GM18873 (cell line): Measurements from ENCODE around the gene VOPP1.

Source experiments
- ATAC-seq: cut with Tn5 transposase; IDR thresholded peaks from one replicate; pipeline ENCODE4 v1.9.1; 2021; ENCODE audit warnings: mild to moderate bottlenecking, moderate library complexity, moderate number of reproducible peaks; ENCODE audit not compliant: unreplicated experiment, low FRiP score

The VOPP1 gene

DNA sequence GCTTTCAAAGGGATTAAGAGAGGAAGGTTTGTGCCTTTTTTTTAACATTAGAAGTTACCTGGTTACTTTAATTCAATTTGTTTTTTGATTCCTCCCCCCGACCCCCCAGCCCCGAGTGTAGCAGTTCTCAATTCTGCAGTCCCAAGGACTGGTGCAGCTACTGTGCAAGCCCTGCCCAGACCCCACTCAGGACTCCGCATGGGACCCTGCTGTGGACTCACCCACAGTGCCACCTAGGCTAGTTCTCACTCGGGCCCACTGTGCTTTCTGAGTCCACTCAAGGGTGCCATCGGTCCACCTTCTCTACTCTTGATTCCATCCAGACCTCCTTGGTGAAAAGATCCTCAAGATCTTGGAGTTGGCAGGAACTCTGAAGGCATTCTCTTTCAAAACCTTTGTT lies 77.4 kb downstream of the VOPP1 start:
- ATAC-seq, result no peak

DNA sequence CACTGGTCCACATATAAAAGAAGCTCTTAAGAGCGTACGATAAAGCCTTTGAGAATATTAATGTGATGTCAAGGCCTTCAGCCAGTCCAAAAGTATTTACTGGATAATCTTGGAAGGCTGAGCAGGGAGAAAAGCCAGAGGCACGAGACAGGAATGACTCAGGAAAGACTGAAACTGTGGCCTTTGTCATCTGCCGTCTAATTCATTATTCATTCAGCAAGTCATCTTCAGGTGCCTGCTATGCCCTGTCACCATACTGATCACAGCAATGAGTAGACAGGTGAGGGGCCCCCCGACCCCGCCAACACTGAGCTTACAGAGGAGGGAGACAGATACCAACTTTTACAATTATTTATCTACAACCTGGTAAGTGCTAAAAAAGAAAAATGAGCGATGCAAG lies 78.9 kb downstream of the VOPP1 start:
- no peak for ATAC-seq

GRCh38 chr7:55491346-55491745 lies 81.0 kb downstream of the VOPP1 start:
- no peak for ATAC-seq

DNA sequence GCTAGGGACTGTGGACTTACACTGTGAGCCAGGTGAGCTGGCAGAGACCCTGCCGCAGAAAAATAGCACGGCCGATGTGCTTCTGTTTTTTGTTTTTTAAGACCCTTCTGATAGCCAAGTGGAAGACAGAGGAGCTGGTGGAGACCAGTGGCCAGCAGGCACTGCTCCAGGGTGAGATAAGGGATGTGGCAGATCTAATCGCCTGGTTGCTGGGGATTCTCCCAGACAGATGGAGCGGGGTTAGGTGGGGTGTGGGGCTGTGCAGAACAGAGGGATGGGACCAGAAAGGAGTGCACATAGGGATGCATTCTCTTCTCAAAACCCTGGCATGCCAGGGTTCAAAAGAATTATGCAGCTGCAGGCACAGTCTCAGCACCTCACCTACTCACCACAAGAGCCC lies 82.2 kb downstream of the VOPP1 start:
- ATAC-seq, result no peak

- ATAC-seq, result no peak
Observed at GRCh38 chr7:55489552-55489951, 82.8 kb downstream of the VOPP1 start.

DNA sequence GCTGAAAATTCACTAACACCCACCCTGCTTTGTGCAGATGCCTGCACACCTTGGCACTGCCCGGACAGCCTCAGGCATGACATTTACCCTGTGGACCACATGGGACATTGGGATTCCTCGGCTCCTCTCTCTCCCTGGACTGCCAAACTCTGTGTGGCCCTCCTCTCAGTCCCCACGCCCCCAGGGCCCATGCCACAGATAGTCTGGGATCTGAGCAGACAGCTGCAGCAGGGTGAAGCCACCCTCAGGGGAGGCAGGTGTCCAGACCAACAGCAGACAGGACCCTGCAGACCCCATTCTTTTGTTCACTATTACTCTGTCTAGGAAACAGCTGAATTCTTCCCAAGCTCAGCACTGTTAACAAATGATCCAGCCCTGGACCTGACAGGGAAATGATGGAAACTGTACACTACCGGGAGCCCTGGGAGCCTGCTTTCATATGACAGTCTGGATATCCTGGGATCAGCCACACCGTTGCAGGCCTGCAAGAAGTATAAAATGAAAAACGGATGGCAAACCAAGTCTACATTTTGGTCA lies 83.4 kb downstream of the VOPP1 start:
- ATAC-seq, result no peak

- ATAC-seq, result no peak
Observed at GRCh38 chr7:55488216-55488615, 84.1 kb downstream of the VOPP1 start.

DNA sequence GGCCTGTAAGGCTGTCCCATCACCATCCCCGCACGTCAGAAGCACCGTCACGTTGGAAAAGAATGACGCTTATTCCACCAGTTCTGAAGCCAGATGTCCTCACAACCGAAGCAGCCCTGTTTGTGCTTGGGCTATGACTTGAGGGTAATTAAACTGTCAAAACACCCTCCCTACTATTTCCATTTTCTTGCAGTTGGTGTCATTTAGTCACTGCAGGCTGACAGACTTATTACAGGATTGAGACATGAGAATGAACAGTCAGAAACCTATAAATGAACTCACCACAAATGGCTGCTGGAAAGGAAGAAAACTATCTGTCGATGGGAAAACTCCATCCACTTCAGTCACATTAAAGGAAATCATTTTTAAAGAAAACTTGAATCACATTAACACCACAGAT lies 85.3 kb downstream of the VOPP1 start:
- no peak for ATAC-seq

GRCh38 chr7:55486192-55486590 lies 86.1 kb downstream of the VOPP1 start:
- no peak for ATAC-seq

GRCh38 chr7:55485501-55486191 lies 86.7 kb downstream of the VOPP1 start:
- no peak for ATAC-seq

GRCh38 chr7:55484834-55485233 lies 87.5 kb downstream of the VOPP1 start:
- ATAC-seq, result no peak

DNA sequence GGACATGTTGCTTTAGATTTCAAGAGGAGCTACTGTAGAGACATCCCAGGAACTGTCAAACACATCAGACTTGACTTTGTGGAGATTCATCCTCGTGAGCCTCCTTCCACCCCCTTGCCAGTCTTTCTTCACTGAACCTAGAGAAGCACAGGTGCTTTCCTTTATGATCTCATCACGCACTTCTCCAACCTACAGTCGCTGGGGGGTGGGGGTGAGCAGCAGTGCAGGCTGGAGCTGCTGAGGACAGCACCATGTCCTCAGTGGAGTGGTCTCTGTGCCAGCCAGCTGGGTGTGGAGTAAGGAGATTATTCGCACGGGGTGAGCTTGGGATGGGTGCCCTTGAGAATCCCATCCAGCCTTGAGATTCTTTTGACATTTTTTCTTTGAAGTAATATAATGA lies 88.1 kb downstream of the VOPP1 start:
- no peak for ATAC-seq

DNA sequence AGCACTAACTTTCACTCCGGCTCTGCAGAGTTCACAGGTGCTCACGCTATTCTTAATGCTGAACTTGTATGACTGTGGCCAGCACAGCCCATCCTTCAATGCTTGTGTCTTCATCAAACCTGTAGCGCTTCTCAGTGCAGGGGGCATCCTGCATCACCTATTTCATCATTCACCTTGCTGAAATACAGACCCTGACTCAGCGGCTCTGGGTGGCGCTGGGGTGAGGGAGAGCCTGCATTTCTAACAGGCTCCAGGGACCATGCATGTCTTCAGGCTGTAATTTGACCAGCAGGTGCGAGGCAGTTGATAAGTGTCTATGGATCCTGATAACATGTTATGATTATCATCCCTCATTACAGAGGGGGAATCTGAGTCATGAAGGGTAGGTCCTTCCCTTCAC lies 89.3 kb downstream of the VOPP1 start:
- no peak for ATAC-seq

DNA sequence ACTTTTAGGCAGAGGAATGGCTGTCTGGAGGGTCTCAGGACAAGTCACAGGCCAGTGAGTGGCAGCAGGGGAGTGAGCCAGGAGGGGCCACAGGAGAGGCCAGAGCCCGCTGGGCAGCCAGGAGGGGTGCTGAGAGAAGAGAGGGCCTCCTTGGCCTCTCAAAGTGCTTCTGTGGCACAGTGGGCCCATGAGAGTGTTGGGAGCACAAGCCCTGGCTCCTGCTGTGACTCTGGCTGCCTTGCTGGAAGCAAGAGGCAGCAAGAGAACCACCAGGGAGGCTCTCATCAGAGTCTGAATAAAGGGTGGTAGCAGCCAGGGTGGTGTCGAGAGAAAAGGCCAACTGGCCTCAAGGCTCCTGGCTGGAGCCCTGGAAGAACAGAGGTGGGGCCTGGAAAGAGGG lies 91.1 kb downstream of the VOPP1 start:
- no peak for ATAC-seq

DNA sequence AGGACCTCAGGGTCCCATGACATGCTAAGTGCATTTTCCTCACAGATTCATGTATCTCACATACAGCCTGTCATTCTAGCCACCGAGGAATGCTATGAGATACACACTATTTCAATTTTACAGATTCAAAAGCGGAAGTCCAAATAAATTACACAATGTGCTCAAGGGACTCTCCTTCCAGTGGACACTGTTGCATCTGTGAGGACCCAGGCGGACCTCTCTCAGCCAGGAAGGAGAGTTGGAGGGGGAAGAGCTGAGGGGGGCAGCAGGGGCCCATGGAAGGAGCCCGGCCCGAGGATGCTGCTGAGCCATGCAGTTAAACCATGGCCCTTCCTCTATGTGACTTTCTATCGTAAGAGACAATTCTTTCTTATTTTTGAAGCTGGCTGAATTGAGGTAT lies 93.6 kb downstream of the VOPP1 start:
- no peak for ATAC-seq

- no peak for ATAC-seq
Observed at GRCh38 chr7:55477781-55478374, 94.4 kb downstream of the VOPP1 start.

- ATAC-seq, result no peak
Observed at GRCh38 chr7:55476852-55477780, 95.2 kb downstream of the VOPP1 start.

- ATAC-seq, result no peak
Observed at GRCh38 chr7:55475855-55476803, 96.2 kb downstream of the VOPP1 start.

GRCh38 chr7:55474944-55475854 lies 97.1 kb downstream of the VOPP1 start:
- no peak for ATAC-seq
